ENCODE measurements around the gene GOLIM4.

GRCh38 chr3:168086541-168087260 is 9.0 kb downstream of the GOLIM4 start:
- TF ChIP-seq, protein P1, sequence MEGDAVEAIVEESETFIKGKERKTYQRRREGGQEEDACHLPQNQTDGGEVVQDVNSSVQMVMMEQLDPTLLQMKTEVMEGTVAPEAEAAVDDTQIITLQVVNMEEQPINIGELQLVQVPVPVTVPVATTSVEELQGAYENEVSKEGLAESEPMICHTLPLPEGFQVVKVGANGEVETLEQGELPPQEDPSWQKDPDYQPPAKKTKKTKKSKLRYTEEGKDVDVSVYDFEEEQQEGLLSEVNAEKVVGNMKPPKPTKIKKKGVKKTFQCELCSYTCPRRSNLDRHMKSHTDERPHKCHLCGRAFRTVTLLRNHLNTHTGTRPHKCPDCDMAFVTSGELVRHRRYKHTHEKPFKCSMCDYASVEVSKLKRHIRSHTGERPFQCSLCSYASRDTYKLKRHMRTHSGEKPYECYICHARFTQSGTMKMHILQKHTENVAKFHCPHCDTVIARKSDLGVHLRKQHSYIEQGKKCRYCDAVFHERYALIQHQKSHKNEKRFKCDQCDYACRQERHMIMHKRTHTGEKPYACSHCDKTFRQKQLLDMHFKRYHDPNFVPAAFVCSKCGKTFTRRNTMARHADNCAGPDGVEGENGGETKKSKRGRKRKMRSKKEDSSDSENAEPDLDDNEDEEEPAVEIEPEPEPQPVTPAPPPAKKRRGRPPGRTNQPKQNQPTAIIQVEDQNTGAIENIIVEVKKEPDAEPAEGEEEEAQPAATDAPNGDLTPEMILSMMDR (IDR thresholded peaks at IDR 0.05): no peak
- TF ChIP-seq POLR2A (IDR thresholded peaks at IDR 0.05): no peak

Data from testis (tissue), 2 donors.